PC-9 (cell line): ENCODE measurements around the gene PPP1CC. TPM values are rescaled to one million over a fixed set of nuclear protein-coding genes. Genes with fewer than 3 reads are reported as not detected.

Experiments
- BruUV-seq: library from RNA; stranded (reverse); fragments of 400-500 nt; replicated peaks from 2 replicates; lab custom pipeline; 2021; lab: Mats Ljungman, UMichigan
- CTCF ChIA-PET: fragments of 300-600 bp; sonication (Branson Sonifier 250); formaldehyde crosslinking; loops from one replicate; lab custom pipeline; 2022; ENCODE audit warnings: antibody characterized with exemption; lab: Charles Lee
- POLR2A ChIA-PET: fragments of 300-600 bp; sonication (Branson Sonifier 250); formaldehyde crosslinking; loops from one replicate; lab custom pipeline; 2022; ENCODE audit warnings: antibody characterized with exemption; ENCODE audit not compliant: unreplicated experiment; lab: Charles Lee
- DNase-seq, 2 experiments: peaks; one replicate each; pipeline versions ENCODE4 v3.0.0 to v3.0.0-alpha.2; 2015 to 2022; ENCODE audit warnings: mixed read lengths in 1 of 2
- H2AFZ ChIP-seq: fragments of 200-600 bp; sonication (generic); 2 replicates; pipeline ENCODE4 v1.8.1; 2017; ENCODE audit warnings: antibody characterized with exemption
- H3F3A ChIP-seq: fragments of 200-600 bp; sonication (generic); 2 replicates; pipeline ENCODE4 v1.8.1; 2017; ENCODE audit warnings: antibody characterized with exemption, mild to moderate bottlenecking, low read depth; ENCODE audit not compliant: insufficient read depth
- H3K27ac ChIP-seq: fragments of 200-600 bp; sonication (generic); 2 replicates; pipeline ENCODE4 v1.6.1; 2016; ENCODE audit warnings: mixed run types
- H3K27me3 ChIP-seq: fragments of 200-600 bp; sonication (generic); 2 replicates; pipeline ENCODE4 v1.6.1; 2016; ENCODE audit warnings: low read depth, mixed run types; ENCODE audit not compliant: insufficient read depth
- H3K36me3 ChIP-seq: fragments of 200-600 bp; sonication (generic); 2 replicates; pipeline ENCODE4 v1.6.1; 2016; ENCODE audit warnings: low read depth, mixed run types
- H3K4me1 ChIP-seq: fragments of 200-600 bp; sonication (generic); replicated peaks from 2 replicates; pipeline ENCODE4 v1.6.1; 2016; ENCODE audit warnings: mixed run types; ENCODE audit not compliant: insufficient read depth
- H3K4me2 ChIP-seq: fragments of 200-600 bp; sonication (generic); 2 replicates; pipeline ENCODE4 v1.6.1; 2017; ENCODE audit warnings: mixed run types
- H3K4me3 ChIP-seq: fragments of 200-600 bp; sonication (generic); 2 replicates; pipeline ENCODE4 v1.6.1; 2016; ENCODE audit warnings: mixed run types
- H3K79me2 ChIP-seq: fragments of 200-600 bp; sonication (generic); 2 replicates; pipeline ENCODE4 v1.6.1; 2017; ENCODE audit warnings: low read depth, mixed run types
- H3K9me2 ChIP-seq: fragments of 200-600 bp; sonication (generic); 2 replicates; pipeline ENCODE4 v1.8.1; 2017; ENCODE audit warnings: mild to moderate bottlenecking; ENCODE audit not compliant: insufficient read depth
- H3K9me3 ChIP-seq: fragments of 200-600 bp; sonication (generic); 2 replicates; pipeline ENCODE4 v1.8.1; 2016; ENCODE audit warnings: low read depth; ENCODE audit not compliant: insufficient read depth
- H4K20me1 ChIP-seq: fragments of 200-600 bp; sonication (generic); 2 replicates; pipeline ENCODE4 v1.8.1; 2017; ENCODE audit not compliant: insufficient read depth
- EZH2 ChIP-seq: fragments of 200-600 bp; sonication (generic); IDR thresholded peaks from 2 replicates; pipeline ENCODE4 v1.8.0; 2017; ENCODE audit warnings: antibody characterized with exemption, low read depth
- intact Hi-C: fragments of 100-400 bp; cut with micrococcal nuclease; formaldehyde crosslinking; loops from one replicate; pipeline ENCODE4 v1.10.0; 2022; ENCODE audit not compliant: unreplicated experiment
- total RNA-seq: library from RNA; stranded (reverse); gene quantifications from 2 replicates; pipeline ENCODE4 v1.2.3, GENCODE V29; 2021
- TF ChIP-seq, protein P1 (sequence below): fragments of 200-600 bp; sonication (generic); conservative IDR thresholded peaks from 2 replicates; pipeline ENCODE4 v1.6.1; 2017; ENCODE audit warnings: mixed run types, antibody characterized with exemption, mild to moderate bottlenecking, moderate library complexity

Gene PPP1CC
- total RNA-seq, 1 experiment from 2014 or later, result 170 TPM

GRCh38 chr12:110786012-110786411, 43.3 kb upstream of the PPP1CC start:
- Histone ChIP-seq H3K9me2 (no peaks in the 10 kb centered on the region), H2AFZ (no peak overlapping the region), H3F3A (no peaks in the 10 kb centered on the region), H3K27ac (no peak overlapping the region), H4K20me1 (no peaks in the 10 kb centered on the region), H3K79me2 (no peaks in the 10 kb centered on the region), H3K4me1 (no peaks in the 10 kb centered on the region), H3K4me2 (no peak overlapping the region), H3K36me3 (no peaks in the 10 kb centered on the region), H3K9me3 (no peaks in the 10 kb centered on the region), H3K27me3 (no peaks in the 10 kb centered on the region), H3K4me3 (no peak overlapping the region)
- TF ChIP-seq, protein P1, sequence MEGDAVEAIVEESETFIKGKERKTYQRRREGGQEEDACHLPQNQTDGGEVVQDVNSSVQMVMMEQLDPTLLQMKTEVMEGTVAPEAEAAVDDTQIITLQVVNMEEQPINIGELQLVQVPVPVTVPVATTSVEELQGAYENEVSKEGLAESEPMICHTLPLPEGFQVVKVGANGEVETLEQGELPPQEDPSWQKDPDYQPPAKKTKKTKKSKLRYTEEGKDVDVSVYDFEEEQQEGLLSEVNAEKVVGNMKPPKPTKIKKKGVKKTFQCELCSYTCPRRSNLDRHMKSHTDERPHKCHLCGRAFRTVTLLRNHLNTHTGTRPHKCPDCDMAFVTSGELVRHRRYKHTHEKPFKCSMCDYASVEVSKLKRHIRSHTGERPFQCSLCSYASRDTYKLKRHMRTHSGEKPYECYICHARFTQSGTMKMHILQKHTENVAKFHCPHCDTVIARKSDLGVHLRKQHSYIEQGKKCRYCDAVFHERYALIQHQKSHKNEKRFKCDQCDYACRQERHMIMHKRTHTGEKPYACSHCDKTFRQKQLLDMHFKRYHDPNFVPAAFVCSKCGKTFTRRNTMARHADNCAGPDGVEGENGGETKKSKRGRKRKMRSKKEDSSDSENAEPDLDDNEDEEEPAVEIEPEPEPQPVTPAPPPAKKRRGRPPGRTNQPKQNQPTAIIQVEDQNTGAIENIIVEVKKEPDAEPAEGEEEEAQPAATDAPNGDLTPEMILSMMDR, result no peak
- no peak for TF ChIP-seq EZH2
- ChIA-PET POLR2A (no interaction called here), CTCF (no interaction called here)
- BruUV-seq, result no TSS peak
- intact Hi-C loops, result no loop called here
- DNase-seq, result no peak

GRCh38 chr12:110785240-110785639, 42.5 kb upstream of the PPP1CC start:
- H3K4me2 ChIP-seq, result no peak overlapping the region
- no peaks in the 10 kb centered on the region for H3K4me1 ChIP-seq
- H3F3A ChIP-seq, result no peaks in the 10 kb centered on the region
- ChIA-PET CTCF (no interaction called here), POLR2A (no interaction called here)
- no peaks in the 10 kb centered on the region for H3K9me2 ChIP-seq
- H3K79me2 ChIP-seq, result no peaks in the 10 kb centered on the region
- no peaks in the 10 kb centered on the region for H3K36me3 ChIP-seq
- no peaks in the 10 kb centered on the region for H3K27me3 ChIP-seq
- H2AFZ ChIP-seq, result no peak overlapping the region
- TF ChIP-seq, protein P1, result no peak
- TF ChIP-seq EZH2, result no peak
- no peaks in the 10 kb centered on the region for H4K20me1 ChIP-seq
- intact Hi-C loops, result no loop called here
- BruUV-seq, result no TSS peak
- H3K27ac ChIP-seq, result no peak overlapping the region
- no peak for DNase-seq
- H3K4me3 ChIP-seq, result no peak overlapping the region
- no peaks in the 10 kb centered on the region for H3K9me3 ChIP-seq

DNA sequence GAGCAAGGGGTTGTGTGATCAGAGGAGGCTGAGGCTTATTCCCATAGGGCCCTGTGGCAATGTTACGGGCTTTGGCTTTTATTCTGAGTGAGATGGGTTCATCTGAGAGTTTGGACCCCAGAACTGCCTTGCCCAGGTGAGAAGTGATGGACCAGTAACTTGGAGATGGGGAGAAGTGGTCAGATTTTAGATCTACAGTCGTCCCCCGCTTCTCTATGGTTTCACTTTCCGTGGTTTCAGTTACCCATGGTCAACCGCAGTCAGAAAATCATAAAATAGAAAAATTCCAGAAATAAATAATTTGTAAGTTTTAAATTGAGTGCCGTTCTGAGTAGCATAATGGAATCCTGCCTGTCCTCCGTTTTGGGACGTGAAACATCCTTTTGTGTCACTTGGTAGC, 40.2 kb upstream of the PPP1CC start:
- CTCF ChIA-PET, result no interaction called here
- no TSS peak for BruUV-seq

More for the DNA sequence above, 40.2 kb upstream of the PPP1CC start:
- no peaks in the 10 kb centered on the region for H3K27me3 ChIP-seq
- intact Hi-C loops, result no loop called here
- POLR2A ChIA-PET, result interaction anchor here (0.8 kb wide), 1 partner anchor 63 kb away, joined by 8 read pairs; no protein-coding TSS in a partner anchor
- H3K79me2 ChIP-seq, result no peaks in the 10 kb centered on the region
- no peaks in the 10 kb centered on the region for H3K36me3 ChIP-seq
- no peak for DNase-seq
- H2AFZ ChIP-seq, result no peak overlapping the region
- H3K4me3 ChIP-seq, result no peak overlapping the region
- H3K9me3 ChIP-seq, result no peaks in the 10 kb centered on the region
- H4K20me1 ChIP-seq, result no peaks in the 10 kb centered on the region
- H3K4me2 ChIP-seq, result no peak overlapping the region
- TF ChIP-seq, protein P1, result no peak
- no peak for TF ChIP-seq EZH2
- H3K4me1 ChIP-seq, result no peaks in the 10 kb centered on the region
- H3F3A ChIP-seq, result no peaks in the 10 kb centered on the region
- H3K9me2 ChIP-seq, result no peaks in the 10 kb centered on the region
- no peak overlapping the region for H3K27ac ChIP-seq
